Bone marrow (tissue), 2 donors: ENCODE data around the gene COL5A3.

ENCODE experiments used
- DNase-seq, 2 donors: peaks; one replicate each; lab custom pipeline; 2025; lab: John Stamatoyannopoulos, UW

The COL5A3 gene

DNA sequence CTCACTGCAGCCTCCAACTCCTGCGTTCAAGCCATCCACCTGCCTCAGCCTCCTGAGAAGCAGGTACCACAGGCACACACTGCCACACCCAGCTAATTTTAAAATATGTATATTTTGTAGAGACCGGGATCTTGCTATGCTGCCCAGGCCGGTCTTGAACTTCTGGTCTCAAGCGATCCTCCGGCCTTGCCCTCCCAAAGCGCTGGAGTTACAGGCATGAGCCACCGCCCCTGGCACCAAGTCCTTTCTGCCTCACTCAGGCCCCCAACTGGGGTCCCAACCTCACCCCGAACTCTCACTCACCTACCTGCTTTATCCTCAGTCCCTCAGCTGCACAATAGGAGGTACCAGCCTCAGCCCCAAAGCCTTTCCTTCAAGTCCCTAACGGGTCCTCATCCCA is 635 bp upstream of the COL5A3 start:
- no peak for DNase-seq

DNA sequence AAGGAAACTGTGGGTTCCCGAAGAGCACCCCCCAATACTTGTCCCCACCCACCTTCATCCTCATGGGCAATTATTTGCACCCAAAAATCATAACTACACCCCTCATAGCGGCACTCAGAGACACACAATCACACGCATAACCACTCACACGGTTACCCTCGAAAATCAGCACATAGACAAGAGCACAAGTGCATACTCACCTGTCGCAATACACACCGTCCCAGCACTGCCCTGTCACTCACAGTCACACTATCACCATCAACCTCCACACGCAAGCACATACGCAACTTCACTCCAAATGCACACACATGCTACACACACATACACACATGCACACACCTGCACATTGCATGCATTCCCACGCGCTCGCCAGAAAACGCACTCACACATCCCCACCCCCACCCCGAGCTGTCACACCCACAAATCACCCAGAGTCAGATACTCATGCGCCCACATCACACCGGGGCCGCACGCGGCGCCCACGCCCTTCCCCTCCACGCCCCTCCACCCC is 535 bp downstream of the COL5A3 start:
- no peak for DNase-seq

DNA sequence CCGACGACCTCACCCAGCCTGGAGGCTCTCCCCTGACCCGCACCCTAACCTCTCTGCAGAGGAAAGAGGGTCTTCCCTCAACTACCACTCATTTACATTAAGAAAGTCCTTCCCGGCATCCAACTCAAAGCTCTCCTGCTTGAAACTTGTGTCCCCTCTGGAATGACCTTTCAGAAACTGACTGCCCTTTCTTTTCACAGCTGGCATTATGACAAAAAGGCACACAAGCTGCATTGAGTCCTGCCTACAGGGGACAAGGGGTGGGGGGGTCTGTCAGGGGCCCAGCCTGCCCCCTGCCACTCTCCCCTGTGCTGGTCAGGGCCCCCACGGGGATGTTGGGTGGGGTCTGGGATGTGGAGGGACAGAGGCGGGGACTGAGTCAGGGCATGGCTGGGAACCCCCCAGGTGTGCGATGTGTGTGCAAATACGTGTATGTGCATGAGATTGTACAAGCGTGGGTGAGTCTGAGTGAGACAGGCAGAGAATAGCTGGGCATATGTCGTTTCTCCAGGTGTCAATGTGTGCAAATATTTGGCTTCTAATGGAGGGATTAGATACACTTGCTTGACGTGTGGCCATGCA is 2.0 kb downstream of the COL5A3 start:
- no peak for DNase-seq

- no peak for DNase-seq
Observed at GRCh38 chr19:10007371-10008183, 2.7 kb downstream of the COL5A3 start.

DNA sequence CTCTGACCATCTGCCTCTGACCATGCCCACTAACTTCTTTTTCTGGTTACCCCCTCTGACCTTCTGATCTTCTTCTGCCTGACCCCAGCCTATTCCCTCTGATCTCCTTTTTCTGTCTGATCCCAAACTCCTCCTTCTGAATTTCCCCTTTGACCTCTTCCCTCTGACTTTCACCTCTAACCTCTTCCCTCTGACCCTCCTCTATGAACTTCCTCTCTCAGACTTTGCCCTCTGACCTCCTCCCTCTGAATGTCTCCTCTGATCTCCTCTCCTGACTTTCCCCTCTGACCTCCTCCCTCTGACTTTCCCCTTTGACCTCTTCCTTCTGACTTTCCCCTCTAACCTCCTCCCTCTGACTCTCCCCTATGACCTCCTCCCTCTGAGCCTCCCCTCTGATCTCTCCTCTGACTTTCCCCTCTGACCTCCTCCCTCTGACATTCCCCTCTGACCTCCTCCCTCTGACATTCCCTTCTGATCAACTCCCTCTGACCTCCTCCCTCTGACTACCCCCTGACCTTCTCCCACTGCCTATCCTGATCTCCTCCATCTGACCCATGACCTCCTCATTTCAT is 3.5 kb downstream of the COL5A3 start:
- DNase-seq, result no peak

- no peak for DNase-seq
Observed at GRCh38 chr19:10006335-10006708, 4.0 kb downstream of the COL5A3 start.

DNA sequence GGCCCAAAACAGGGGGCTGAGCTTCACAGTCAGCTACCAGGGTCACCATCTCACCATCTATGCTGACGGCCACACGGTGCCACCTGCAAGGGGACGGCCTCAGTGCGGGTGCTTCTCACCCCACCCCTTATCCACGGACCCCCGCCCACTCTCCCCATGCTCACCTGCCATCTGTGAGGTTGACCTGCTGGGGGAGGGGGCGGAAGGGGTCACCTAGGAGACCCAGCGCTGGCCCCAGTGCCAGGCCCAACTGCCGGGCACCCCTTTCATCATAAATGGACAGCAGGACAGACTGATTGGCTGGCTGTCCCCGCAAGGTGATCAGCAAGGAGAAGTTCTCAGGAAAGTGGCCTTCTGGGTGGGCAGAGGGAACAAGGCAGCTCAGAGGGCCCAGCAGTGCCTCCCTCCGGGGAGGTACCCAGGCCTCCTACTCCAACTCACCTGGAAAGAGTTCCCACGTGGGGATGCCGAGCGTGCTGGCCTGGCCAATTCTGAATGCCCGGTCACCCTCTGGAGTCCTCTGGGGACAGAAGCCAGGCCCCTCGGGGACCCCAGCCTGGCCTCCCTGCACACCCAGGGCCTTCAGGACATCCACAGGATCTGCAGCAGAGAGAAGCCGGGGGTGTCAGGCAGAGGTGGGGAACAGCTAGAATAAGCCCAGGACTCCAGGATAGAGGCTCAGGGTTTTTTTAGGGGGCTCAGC is 4.5 kb downstream of the COL5A3 start:
- no peak for DNase-seq

DNA sequence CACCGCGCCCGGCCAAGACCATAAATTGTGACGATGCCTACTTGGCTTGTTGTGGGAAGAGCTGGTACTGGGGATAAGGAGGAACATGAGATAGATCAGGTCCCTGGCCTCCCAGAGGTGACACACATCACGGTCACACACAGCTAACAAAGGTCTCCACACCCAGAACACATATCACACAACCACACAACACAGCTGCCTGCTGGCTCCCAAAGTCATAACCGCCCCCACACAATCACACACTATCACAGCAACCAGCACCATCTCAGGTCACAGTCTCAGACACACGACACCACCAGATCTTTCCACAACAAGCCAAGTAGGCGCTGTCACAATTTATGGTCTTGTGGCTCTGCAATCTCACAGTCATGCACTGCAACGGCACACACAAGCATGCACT is 5.7 kb downstream of the COL5A3 start:
- no peak for DNase-seq

DNA sequence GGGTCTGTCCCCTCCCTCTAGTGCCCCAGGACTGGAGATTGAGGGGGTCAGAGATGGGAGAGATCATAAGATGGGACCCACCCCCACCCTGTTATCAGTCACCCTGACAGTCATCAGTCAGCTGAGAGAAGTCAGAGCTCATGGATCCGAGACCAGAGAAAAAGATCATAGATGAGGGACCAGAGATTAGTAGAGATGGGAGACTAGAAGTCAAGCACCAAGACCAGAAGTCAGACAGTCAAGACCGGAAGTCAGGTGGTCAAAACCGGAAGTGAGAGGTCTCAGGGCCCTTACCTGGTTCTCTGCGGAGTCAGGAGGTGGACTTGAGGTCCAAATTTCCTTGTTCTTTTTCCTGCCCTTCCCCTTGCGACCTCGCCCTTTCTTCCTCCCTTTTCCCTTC is 7.0 kb downstream of the COL5A3 start:
- no peak for DNase-seq

- no peak for DNase-seq
Observed at GRCh38 chr19:10001899-10002298, 8.4 kb downstream of the COL5A3 start.

GRCh38 chr19:10000171-10000826 is 10.0 kb downstream of the COL5A3 start:
- DNase-seq, result peak; percentile 7 to 29

GRCh38 chr19:9996541-9996940 is 13.8 kb downstream of the COL5A3 start:
- DNase-seq, result no peak

DNA sequence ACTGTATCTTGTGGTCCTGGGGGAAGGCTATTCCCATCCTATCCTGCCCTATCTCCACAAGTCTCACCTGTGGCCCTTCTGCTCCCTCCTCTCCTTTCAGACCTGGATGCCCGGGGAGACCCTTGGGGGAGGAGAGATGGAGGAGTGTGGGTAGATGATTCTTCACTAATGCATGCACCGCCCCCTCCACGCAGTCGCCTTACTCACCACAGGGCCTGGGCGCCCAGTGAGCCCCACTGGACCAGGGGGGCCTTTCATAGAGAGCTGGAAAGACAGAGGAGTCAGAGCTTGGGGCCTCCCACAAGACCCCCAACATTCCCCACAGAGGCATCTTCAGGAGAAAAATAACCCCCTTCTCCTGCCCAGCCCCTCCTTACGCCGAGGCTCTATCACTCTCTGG is 14.3 kb downstream of the COL5A3 start:
- DNase-seq, result no peak

DNA sequence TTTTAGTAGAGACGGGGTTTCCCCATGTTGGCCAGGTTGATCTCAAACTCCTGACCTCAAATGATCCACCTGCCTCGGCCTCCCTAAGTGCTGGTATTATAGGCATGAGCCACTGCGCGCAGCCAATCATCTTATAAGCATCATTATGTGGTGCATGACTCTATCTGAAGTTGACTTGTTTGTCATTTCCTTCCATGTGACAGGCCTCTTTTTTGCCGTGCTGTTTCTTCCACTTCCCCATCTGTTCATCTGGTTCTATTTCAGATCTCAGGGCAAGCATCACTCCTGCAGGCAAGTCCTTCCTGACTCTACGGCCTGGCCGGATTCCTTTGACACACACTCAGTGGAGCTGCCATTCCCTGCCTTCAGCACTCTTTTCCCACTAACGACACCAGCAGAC is 15.2 kb downstream of the COL5A3 start:
- DNase-seq, result no peak

DNA sequence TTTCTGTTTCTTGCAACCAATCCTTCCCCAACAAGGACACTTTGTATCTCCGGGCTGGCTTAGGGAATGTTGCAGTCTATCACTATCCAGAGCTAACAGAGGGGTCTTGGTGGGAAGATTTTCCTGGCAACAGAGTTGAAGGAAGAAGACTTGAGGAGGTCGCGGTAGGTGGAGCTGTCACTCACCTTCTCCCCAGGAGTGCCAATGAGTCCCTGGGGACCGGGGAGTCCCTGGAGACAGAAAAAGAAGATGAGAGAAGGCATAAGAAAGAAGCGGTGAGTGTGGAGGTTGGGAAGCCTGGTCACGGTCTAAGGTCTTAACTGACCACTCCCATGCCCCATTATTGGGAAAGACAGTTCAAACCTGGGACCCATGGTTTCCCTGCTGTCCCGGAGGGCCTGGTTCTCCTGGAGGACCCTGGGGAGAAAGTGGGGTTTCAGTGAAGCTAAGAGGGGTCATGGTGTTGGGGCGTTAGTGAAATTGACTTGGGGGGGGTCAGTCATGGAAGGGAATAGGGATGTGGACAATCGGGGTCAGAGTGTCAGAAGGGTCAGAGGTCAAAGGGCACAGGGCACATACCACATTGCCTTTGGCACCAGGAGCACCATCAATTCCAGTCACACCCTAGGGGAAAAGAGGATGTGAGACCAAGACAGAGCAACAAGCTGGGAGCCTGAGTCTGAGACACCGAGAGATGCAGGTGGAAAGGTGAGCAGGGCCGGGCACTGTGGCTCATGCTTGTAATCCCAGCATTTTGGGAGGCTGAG is 18.7 kb downstream of the COL5A3 start:
- DNase-seq, result no peak

GRCh38 chr19:9989504-9989903 is 20.8 kb downstream of the COL5A3 start:
- DNase-seq, result no peak

DNA sequence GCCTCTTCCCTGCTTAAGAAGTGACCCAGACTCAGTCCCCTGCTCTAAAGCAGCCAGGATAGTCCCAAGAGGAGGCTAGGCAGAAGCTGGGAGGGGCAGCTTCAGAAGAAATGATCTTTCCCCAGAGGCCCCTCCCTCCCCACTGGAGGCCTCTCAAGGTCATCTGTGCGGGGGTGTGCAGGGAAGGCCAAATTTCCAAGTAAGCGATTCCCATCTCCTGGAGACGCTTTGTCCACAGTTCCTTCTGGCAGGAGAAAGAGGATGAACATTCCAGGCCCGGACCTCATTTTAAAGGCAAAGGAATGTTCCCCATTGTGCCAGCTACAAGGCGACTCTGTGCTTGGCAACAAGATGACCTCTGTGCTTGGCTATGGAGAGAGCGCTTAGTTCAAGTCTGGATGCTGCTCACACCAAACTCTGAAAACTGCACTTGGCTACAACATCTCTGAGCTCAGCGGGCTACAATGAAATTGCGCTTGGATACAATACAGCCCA is 23.5 kb downstream of the COL5A3 start:
- DNase-seq, result no peak

GRCh38 chr19:9981406-9982260 is 28.7 kb downstream of the COL5A3 start:
- DNase-seq, result no peak

DNA sequence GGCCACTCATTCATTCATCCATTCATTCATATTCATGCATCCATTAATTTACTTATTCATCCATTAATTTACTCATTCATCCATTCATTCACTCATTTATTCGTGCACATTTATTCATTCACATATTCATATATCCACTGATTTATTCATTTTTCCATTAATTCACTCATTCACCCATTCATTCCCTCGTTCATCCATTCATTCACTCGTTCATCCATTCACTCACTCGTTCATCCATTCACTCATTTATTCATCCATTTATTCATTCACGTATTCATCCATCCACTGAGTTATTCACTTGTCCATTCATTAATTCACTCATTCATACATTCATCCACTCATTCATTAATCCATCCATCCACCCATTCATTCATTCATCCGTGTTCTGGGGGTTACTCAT is 38.2 kb downstream of the COL5A3 start:
- no peak for DNase-seq

DNA sequence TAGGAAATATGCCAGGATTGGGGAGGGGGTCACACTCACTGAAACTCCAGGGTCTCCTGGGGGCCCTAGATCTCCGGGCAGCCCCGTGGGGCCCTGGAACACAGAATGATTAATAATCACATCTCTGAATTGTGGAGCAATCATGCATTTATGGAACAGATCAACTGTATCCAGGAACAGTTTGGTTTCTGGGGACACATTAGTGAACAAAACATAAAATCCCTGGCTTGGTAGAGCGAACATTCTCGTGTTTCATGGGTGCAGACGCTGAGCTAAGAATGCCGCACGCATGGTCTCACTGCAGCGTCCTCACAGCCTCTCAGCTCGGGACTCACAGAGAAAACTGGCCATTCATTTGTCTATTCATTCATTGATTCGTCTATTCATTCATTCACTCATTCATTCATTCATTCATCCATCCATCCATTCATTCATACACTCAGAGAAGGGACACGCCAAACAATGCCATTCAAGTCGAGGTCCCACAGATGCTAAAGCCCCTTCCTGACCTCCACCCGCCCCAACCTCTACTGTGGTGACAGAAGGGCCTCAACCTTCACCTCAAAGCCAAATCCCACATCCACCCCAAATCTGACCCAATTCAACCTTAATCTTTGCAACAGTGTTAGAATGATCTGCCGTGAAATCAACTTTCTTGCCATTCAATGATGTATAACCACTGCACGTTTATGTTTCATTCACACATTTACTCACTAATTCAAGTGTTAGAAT is 39.0 kb downstream of the COL5A3 start:
- DNase-seq, result no peak
